Transverse colon (tissue), 4 donors: ENCODE results near the gene RASEF. TPM values are rescaled to one million over a fixed set of nuclear protein-coding genes. Genes with fewer than 3 reads are reported as not detected.

Experiments used
- DNase-seq: peaks from one replicate; pipeline ENCODE4 v3.0.0-alpha.2; 2019
- H3K27ac ChIP-seq, 4 donors: fragments of 200-600 bp; sonication (generic); 2 replicates each; pipeline ENCODE4 v1.5.1; 2016 to 2018; ENCODE audit warnings: inconsistent platforms in 4 of 4
- H3K27me3 ChIP-seq: fragments of 200-600 bp; sonication (generic); 2 replicates; pipeline ENCODE4 v1.5.1; 2017; ENCODE audit warnings: inconsistent platforms
- H3K36me3 ChIP-seq, 4 donors: fragments of 200-600 bp; sonication (generic); 2 replicates each; pipeline ENCODE4 v1.5.1; 2017 to 2019; ENCODE audit warnings: inconsistent platforms in 4 of 4
- H3K4me1 ChIP-seq, 4 donors: fragments of 200-600 bp; sonication (generic); 2 replicates each; pipeline ENCODE4 v1.5.1; 2017 to 2020; ENCODE audit warnings: inconsistent platforms in 4 of 4
- H3K4me3 ChIP-seq, 4 donors: fragments of 200-600 bp; sonication (generic); 1 replicate in 1 of 4; 2 replicates in 3 of 4; pipeline versions ENCODE4 v1.5.1 to v1.6.1; 2017 to 2019; ENCODE audit warnings: inconsistent platforms in 4 of 4
- H3K9me3 ChIP-seq, 2 donors: fragments of 200-600 bp; sonication (generic); 2 replicates each; pipeline ENCODE4 v1.5.1; 2017 to 2019; ENCODE audit warnings: inconsistent platforms in 2 of 2
- CTCF ChIP-seq, 5 experiments: fragments of 200-600 bp in 3 of 5; fragments of 450-650 bp in 2 of 5; sonication (generic) in 3 of 5; IDR thresholded peaks; 1 replicate in 2 of 5; 2 replicates in 3 of 5; pipeline ENCODE4 v1.5.1; 2016 to 2017; ENCODE audit warnings: antibody characterized with exemption in 5 of 5, inconsistent platforms in 3 of 5, mild to moderate bottlenecking in 2 of 5, moderate library complexity in 1 of 5
- EP300 ChIP-seq: sonication (generic); formaldehyde crosslinking; IDR thresholded peaks from one replicate; pipeline ENCODE4 v1.6.1; 2017; ENCODE audit warnings: antibody characterized with exemption, low read depth
- POLR2A ChIP-seq: fragments of 450-650 bp; IDR thresholded peaks from one replicate; pipeline ENCODE4 v1.6.1; 2016; ENCODE audit warnings: antibody characterized with exemption, mild to moderate bottlenecking, moderate library complexity
- POLR2AphosphoS5 ChIP-seq, 3 donors: sonication (generic); formaldehyde crosslinking; IDR thresholded peaks; one replicate each; pipeline ENCODE4 v1.6.1; 2016; ENCODE audit warnings: antibody characterized with exemption in 3 of 3
- whole genome bisulfite sequencing, 2 donors: methylation state at CpG; one replicate each; pipeline ENCODE4 v1.1.5; 2018; ENCODE audit warnings: low coverage in 1 of 2; 5-methylcytosine and 5-hydroxymethylcytosine counted together
- in situ Hi-C, 4 donors: fragments of 200-750 bp; cut with MboI; loops; one replicate each; pipeline versions ENCODE4 v1.15.0 to v1.15.1; 2017; ENCODE audit warnings: low sequenced_read_pairs in 3 of 4, low pct_ligation_motif_present in 1 of 4, low pct_unique_long_range_greater_than_20kb in 1 of 4
- intact Hi-C: fragments of 100-400 bp; cut with DNase I; formaldehyde crosslinking; loops from one replicate; pipeline ENCODE4 v1.15.1; 2023; ENCODE audit warnings: low total_unique reads
- total RNA-seq, 4 donors: library from RNA; depleted of rRNA; stranded (reverse); fragments of >200 nt; gene quantifications; one replicate each; pipeline ENCODE4 v1.1.0, GENCODE V29; 2016

The RASEF gene
- total RNA-seq, 4 donors from 2014 or later, result 69.9 to 189 (median 105) TPM

DNA sequence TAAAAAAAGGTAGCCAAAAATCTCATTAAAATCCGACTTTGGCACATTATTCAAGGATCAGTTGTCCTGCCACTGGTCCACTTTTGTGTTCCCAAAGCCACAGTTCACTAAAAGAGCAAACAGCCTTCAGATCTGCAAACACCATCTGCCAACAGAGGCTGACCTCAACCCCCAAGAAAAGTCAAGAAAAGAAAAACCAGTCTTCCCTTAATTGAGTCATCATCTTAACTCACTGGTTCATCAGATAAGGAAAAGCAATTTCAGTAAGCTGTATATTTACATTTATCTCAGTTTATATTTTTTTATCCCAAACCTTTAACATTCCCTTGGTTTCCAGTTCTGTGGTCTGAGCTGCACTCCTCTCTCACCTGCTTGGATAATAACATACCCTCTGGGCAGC is 21.2 kb downstream of the RASEF start:
- Histone ChIP-seq H3K27me3 (no peaks in the 10 kb centered on the region), H3K4me3 (no peak overlapping the region), H3K9me3 (no peaks in the 10 kb centered on the region), H3K27ac (no peak overlapping the region), H3K36me3 (no peaks in the 10 kb centered on the region), H3K4me1 (peaks cover 0 to 4% (median 0%) of the 10 kb centered on the region in 4 donors)
- no peak for TF ChIP-seq POLR2A
- no peak for TF ChIP-seq CTCF (IDR thresholded peaks at IDR 0.05)
- TF ChIP-seq POLR2AphosphoS5 (IDR thresholded peaks at IDR 0.05), result no peak
- TF ChIP-seq EP300, result no peak
- DNase-seq, result no peak
- intact Hi-C loops, result no loop called here
- in situ Hi-C loops, result no loop called here
- 54 to 83% methylated on average over 1 of the region's 1 CpG for WGBS, 2 donors

DNA sequence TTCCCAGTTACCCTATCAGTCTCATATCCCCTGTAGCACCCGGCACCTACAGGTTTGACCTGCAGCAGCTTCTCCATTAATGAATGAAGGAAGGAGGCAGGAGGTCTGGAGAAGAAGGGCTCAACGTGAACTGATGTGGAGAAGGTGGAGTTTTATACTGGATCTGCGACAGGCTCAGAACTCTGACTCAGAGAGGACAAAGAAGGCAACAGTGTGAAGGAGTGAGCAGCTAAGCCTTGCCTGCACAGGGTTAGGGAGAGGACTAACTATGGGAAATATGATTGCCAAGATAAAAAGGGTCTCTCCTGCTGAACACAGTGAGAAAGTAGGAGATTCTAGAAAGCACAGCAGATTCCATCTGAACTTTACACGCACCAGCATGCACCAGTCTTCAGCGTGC is 23.6 kb downstream of the RASEF start:
- no peaks in the 10 kb centered on the region for H3K9me3 ChIP-seq
- H3K4me1 ChIP-seq, result peaks cover 0 to 4% (median 0%) of the 10 kb centered on the region in 4 donors
- H3K27me3 ChIP-seq, result no peaks in the 10 kb centered on the region
- no peak for TF ChIP-seq POLR2A
- TF ChIP-seq CTCF (IDR thresholded peaks at IDR 0.05), result no peak
- TF ChIP-seq POLR2AphosphoS5 (IDR thresholded peaks at IDR 0.05), result no peak
- TF ChIP-seq EP300, result no peak
- intact Hi-C loops (no loop called here), in situ Hi-C loops (no loop called here)
- 87 to 93% methylated on average over 3 to 5 of the region's 5 CpGs for WGBS, 2 donors
- no peak overlapping the region for H3K27ac ChIP-seq
- no peak for DNase-seq
- no peak overlapping the region for H3K4me3 ChIP-seq
- no peaks in the 10 kb centered on the region for H3K36me3 ChIP-seq

- H3K9me3 ChIP-seq, result no peaks in the 10 kb centered on the region
- no peaks in the 10 kb centered on the region for H3K27me3 ChIP-seq
- no peak overlapping the region for H3K4me3 ChIP-seq
- intact Hi-C loops (no loop called here), in situ Hi-C loops (no loop called here)
- 52 to 86% methylated on average over 2 of the region's 2 CpGs for WGBS, 2 donors
- TF ChIP-seq POLR2A (no peak), CTCF (IDR thresholded peaks at IDR 0.05) (no peak), EP300 (no peak)
- H3K36me3 ChIP-seq, result no peaks in the 10 kb centered on the region
- H3K4me1 ChIP-seq, result no peaks in the 10 kb centered on the region
- no peak overlapping the region for H3K27ac ChIP-seq
- DNase-seq, result no peak
Observed at GRCh38 chr9:83036043-83036442, 26.9 kb downstream of the RASEF start.

GRCh38 chr9:83035143-83035542 is 27.8 kb downstream of the RASEF start:
- no peak for DNase-seq
- intact Hi-C loops (no loop called here), in situ Hi-C loops (no loop called here)
- Histone ChIP-seq H3K36me3 (no peaks in the 10 kb centered on the region), H3K4me1 (no peaks in the 10 kb centered on the region), H3K27ac (no peak overlapping the region), H3K4me3 (no peak overlapping the region), H3K27me3 (no peaks in the 10 kb centered on the region), H3K9me3 (no peaks in the 10 kb centered on the region)
- 62 to 75% methylated on average over 2 of the region's 2 CpGs for WGBS, 2 donors
- TF ChIP-seq POLR2A (no peak), POLR2AphosphoS5 (IDR thresholded peaks at IDR 0.05) (no peak), EP300 (no peak), CTCF (IDR thresholded peaks at IDR 0.05) (no peak)
